Activated CD4-positive, alpha-beta memory T cell treated with anti-CD3 and anti-CD28 coated beads for 36 hours (primary cell): Measurements from ENCODE around the gene TMEM212. TPM values are rescaled to one million over a fixed set of nuclear protein-coding genes. Genes with fewer than 3 reads are reported as not detected.

Source experiments
- CTCF ChIA-PET: fragments of 350-600 bp; sonication (Branson Sonifier 250); formaldehyde crosslinking; loops from one replicate; lab custom pipeline; 2021; ENCODE audit warnings: antibody characterized with exemption, inconsistent platforms; lab: Charles Lee
- POLR2A ChIA-PET: fragments of 350-600 bp; sonication (Branson Sonifier 250); formaldehyde crosslinking; loops from one replicate; lab custom pipeline; 2021; ENCODE audit warnings: antibody characterized with exemption; lab: Charles Lee
- DNase-seq: peaks from one replicate; pipeline ENCODE4 v3.0.0-alpha.2; 2020
- H3K27ac Mint-ChIP-seq: one replicate; pipeline ENCODE4 v1.8.0; 2021; ENCODE audit warnings: mixed read lengths
- H3K27me3 Mint-ChIP-seq: one replicate; pipeline ENCODE4 v1.8.0; 2021; ENCODE audit warnings: mixed read lengths
- H3K36me3 Mint-ChIP-seq: one replicate; pipeline ENCODE4 v1.8.0; 2021; ENCODE audit warnings: mixed read lengths
- H3K4me1 Mint-ChIP-seq: one replicate; pipeline ENCODE4 v1.8.0; 2021; ENCODE audit warnings: low read depth, mixed read lengths
- H3K4me3 Mint-ChIP-seq: one replicate; pipeline ENCODE4 v1.8.0; 2021; ENCODE audit warnings: mild to moderate bottlenecking, mixed read lengths
- H3K9me3 Mint-ChIP-seq: one replicate; pipeline ENCODE4 v1.8.0; 2021; ENCODE audit warnings: mixed read lengths
- intact Hi-C: fragments of 100-400 bp; cut with micrococcal nuclease; formaldehyde crosslinking; loops from one replicate; pipeline ENCODE4 v1.15.1; 2023
- total RNA-seq, 2 experiments: library from RNA; stranded (reverse); gene quantifications; one replicate each; pipeline ENCODE4 v1.2.3, GENCODE V29; 2021

Gene TMEM212
- total RNA-seq, 2 experiments from 2014 or later: not detected

DNA sequence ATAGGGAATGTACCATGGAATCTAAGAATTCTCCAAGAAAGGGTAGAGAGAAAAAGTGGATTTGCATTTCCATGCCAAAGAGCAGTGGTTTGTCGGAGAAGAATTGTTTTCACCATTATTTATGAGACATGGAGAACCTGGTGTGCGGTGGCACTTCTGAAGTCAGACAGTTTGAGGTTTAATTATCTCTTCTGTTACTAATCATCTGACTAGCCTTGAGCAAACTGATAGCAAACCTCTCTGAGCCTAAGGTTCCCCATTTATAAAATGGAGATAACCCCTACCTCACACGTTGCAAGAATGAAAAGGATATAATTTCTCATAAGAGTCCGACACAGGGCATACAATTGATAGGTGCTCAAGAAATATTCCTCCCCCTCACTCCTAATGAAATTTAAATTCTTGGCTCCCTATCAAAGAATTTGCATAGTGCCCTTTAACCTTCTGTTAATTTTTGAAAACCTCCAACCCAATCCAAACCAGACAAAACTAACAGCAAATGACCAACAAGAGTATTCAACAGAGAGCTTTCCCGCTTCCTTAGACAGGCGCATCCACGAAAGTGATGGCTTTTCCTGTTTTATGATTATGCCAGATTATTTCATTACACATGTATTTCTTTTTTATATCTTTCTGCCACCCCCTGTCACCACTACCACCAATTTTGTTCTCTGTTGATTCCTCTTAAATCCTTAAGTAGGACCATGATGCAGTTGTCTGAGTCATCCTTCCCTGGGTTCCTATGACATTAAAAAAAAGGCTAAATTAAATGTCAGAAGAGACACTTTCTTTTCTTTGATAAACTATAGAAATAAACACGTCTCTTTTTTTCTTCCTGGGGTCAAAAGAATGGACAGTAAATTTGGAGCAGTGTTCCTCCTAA, 28.5 kb downstream of the TMEM212 start:
- H3K4me1 Mint-ChIP-seq: peaks cover 4% of the 10 kb centered on the region
- no peak overlapping the region for H3K27ac Mint-ChIP-seq
- intact Hi-C loops: no loop called here
- H3K36me3 Mint-ChIP-seq: no peaks in the 10 kb centered on the region
- ChIA-PET CTCF (no interaction called here), POLR2A (no interaction called here)
- no peak for DNase-seq
- H3K4me3 Mint-ChIP-seq: no peak overlapping the region
- H3K9me3 Mint-ChIP-seq: no peaks in the 10 kb centered on the region
- H3K27me3 Mint-ChIP-seq: peaks cover 6% of the 10 kb centered on the region

DNA sequence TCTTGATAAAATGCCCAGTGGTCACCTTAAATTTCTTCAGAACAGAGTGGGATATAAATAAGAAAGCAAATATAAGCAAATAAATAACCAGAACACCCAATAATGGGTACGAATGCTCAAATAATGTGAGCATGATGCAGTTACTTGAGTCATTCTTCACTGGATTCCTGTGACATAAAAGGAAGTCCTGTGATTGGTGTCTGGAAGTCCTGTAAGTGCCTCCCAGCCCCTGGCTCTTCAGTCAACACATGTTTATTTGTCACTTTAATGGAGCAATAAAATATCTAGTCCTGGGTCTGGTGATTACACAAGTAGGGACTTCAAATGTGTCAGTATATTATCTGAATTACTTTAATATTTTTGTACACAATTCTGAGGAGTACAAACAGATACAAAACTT, 30.4 kb downstream of the TMEM212 start:
- peaks cover 11% of the 10 kb centered on the region for H3K27me3 Mint-ChIP-seq
- ChIA-PET CTCF (no interaction called here), POLR2A (no interaction called here)
- H3K36me3 Mint-ChIP-seq: no peaks in the 10 kb centered on the region
- no peak overlapping the region for H3K27ac Mint-ChIP-seq
- DNase-seq: no peak
- H3K9me3 Mint-ChIP-seq: no peaks in the 10 kb centered on the region
- H3K4me3 Mint-ChIP-seq: no peak overlapping the region
- intact Hi-C loops: no loop called here
- peaks cover 9% of the 10 kb centered on the region for H3K4me1 Mint-ChIP-seq

DNA sequence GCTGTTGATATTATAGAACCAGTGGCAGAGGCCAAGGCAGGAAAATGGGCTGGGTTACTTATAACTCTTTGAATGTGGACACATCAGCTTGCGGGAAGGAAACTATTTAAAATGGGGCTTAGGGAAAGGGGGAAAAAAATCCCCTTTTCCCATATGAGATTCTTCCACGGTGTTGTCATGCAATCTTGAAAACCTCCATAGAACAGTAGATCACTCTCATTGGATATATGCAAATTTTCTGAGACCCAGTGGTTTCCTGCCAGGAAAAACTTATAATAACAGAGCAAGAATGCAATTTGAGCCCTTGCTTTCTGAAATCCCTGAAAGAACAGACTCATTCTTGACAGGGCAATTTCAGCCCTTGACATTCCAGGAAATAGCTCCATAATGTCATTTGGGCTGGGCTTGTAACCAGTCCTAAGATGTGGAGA, 31.1 kb downstream of the TMEM212 start:
- intact Hi-C loops: no loop called here
- peaks cover 9% of the 10 kb centered on the region for H3K4me1 Mint-ChIP-seq
- ChIA-PET CTCF (no interaction called here), POLR2A (no interaction called here)
- H3K27me3 Mint-ChIP-seq: peaks cover 13% of the 10 kb centered on the region
- no peak overlapping the region for H3K4me3 Mint-ChIP-seq
- H3K27ac Mint-ChIP-seq: no peak overlapping the region
- H3K9me3 Mint-ChIP-seq: no peaks in the 10 kb centered on the region
- no peaks in the 10 kb centered on the region for H3K36me3 Mint-ChIP-seq
- no peak for DNase-seq

DNA sequence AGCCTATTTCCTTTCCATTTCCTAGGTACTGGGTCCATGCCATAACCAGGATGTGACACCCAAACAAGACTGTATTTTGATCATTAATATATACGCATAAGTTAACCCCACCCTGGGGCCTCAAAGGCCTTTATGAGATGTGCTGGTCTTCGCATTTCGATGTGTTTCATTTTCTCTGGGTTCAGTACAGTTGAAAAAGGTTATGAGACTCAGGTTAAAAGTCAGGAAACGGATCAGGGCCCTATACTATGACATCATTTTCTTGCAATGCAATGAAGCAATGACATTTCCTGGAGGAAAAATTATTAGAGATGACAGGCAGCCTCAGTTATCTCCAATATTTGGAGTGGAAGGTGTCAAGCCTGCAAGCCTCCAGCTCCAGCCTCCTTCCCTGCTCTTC, 31.7 kb downstream of the TMEM212 start:
- ChIA-PET POLR2A (no interaction called here), CTCF (no interaction called here)
- no peaks in the 10 kb centered on the region for H3K9me3 Mint-ChIP-seq
- no peak for DNase-seq
- H3K36me3 Mint-ChIP-seq: no peaks in the 10 kb centered on the region
- no peak overlapping the region for H3K27ac Mint-ChIP-seq
- peaks cover 9% of the 10 kb centered on the region for H3K4me1 Mint-ChIP-seq
- intact Hi-C loops: no loop called here
- H3K4me3 Mint-ChIP-seq: no peak overlapping the region
- peaks cover 13% of the 10 kb centered on the region for H3K27me3 Mint-ChIP-seq

DNA sequence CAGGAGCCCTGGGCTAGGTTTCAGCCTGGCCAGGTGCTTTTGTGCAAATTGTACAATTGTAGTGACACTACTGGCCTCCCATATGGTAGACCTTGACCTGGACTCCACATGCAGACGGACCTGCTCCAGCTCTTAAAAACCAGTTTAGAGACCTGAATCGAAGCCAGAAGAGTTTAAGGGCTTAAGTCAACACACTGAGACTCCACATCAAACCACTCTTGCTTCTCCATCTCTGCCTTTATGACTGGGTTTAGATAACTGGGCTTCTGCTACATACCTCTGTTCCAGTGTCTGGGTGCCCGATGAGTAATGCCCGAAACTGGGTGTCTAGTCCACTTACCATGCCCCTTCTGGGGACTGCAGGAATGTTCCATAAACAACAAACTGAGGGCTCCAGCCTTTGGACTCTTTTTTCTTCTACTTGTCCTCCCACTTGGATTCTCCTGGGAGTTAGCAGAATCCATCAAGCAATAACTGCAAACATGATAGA, 32.8 kb downstream of the TMEM212 start:
- Mint-ChIP-seq H3K4me3 (no peak overlapping the region), H3K27me3 (peaks cover 13% of the 10 kb centered on the region), H3K9me3 (no peaks in the 10 kb centered on the region), H3K27ac (no peak overlapping the region), H3K36me3 (no peaks in the 10 kb centered on the region), H3K4me1 (peaks cover 9% of the 10 kb centered on the region)
- POLR2A ChIA-PET: no interaction called here
- no peak for DNase-seq
- CTCF ChIA-PET: no interaction called here
- intact Hi-C loops: loop anchor here (2.0 kb wide), 1 partner anchor 29 kb away; no protein-coding TSS in a partner anchor

DNA sequence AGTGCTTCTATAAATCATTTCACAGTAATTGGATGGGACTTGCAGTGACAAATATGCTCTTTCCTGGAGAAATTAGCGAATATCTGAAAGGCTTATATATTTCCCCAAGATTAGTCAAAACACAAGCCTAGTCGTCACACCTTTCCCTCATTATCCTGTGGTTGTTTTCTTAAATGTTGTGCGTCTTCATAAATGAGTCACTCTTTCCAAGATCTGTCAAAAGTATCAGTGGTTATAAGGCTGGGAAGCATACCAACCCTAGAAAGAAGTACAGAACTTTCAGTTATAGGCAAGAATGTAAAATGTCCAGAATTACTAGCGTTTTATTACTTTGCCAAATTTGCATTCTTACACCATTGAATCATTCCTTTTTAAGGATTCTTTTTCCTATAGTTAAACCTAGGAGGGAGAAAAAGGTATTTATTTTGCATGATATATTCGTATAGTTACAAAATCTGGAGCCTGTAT, 33.6 kb downstream of the TMEM212 start:
- Mint-ChIP-seq H3K27me3 (peaks cover 11% of the 10 kb centered on the region), H3K4me1 (peaks cover 9% of the 10 kb centered on the region), H3K27ac (no peak overlapping the region), H3K9me3 (no peaks in the 10 kb centered on the region), H3K4me3 (no peak overlapping the region), H3K36me3 (no peaks in the 10 kb centered on the region)
- no peak for DNase-seq
- intact Hi-C loops: loop anchor here (2.0 kb wide), 1 partner anchor 30 kb away; no protein-coding TSS in a partner anchor
- POLR2A ChIA-PET: no interaction called here
- CTCF ChIA-PET: no interaction called here

DNA sequence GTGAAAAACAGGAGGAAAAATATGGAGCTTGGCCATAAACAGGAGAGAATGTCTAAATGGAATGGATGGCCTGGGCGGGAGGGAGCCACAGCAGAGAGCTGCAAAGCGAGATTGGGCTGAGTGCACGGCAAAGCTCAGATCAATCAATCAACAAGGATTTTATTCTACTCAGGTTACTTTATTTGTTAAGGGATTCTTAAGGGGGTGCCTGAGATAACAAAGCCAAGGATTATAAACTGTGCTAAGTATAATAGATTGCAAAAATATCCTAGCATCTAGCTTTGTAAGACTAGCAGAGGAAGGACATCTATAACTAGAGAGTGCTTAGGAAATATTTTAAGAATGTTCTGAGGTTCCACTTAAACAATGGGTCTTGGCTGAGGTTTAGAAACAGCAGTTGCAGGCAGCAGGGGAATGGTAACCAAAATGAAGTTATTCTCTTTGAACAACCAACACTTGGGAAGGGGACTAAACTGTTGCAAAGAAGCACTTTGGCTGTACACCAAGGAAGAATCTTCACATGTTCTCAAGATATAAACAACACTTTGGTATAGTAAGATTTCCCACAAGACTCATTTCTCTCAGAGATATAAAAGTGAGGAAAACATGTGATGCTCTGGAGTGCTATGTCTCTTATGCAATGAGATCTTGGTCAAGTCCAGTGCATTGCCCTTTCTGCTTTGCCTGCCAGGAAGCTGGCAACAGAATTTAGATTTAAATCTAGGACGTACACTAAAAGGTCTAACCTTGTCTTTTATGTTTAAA, 35.5 kb downstream of the TMEM212 start:
- intact Hi-C loops: no loop called here
- no peak overlapping the region for H3K27ac Mint-ChIP-seq
- no peak overlapping the region for H3K4me3 Mint-ChIP-seq
- ChIA-PET POLR2A (no interaction called here), CTCF (no interaction called here)
- no peaks in the 10 kb centered on the region for H3K36me3 Mint-ChIP-seq
- peaks cover 13% of the 10 kb centered on the region for H3K27me3 Mint-ChIP-seq
- H3K9me3 Mint-ChIP-seq: no peaks in the 10 kb centered on the region
- peaks cover 9% of the 10 kb centered on the region for H3K4me1 Mint-ChIP-seq
- DNase-seq: no peak

DNA sequence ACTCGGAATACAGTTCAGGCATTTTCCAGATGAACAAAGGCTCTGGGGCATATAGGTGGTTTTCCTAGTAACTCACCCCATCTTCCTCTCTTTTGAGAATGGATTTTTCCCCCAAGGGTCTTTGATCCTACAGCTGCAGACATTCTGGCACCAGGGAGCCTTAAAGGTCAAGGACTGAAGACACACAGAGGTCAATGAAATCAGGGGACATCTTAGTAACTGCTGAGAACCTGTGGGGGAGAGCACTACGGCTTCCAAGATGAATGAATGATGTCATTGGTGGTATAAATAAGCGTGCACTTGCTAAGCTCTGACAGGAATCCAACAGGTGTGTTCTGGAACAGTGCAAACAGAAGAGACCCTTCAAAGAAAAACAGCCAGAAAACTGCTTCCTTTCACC, 36.3 kb downstream of the TMEM212 start:
- H3K27ac Mint-ChIP-seq: no peak overlapping the region
- ChIA-PET POLR2A (no interaction called here), CTCF (no interaction called here)
- intact Hi-C loops: no loop called here
- DNase-seq: no peak
- H3K4me3 Mint-ChIP-seq: no peak overlapping the region
- no peaks in the 10 kb centered on the region for H3K9me3 Mint-ChIP-seq
- H3K4me1 Mint-ChIP-seq: peaks cover 9% of the 10 kb centered on the region
- no peaks in the 10 kb centered on the region for H3K36me3 Mint-ChIP-seq
- peaks cover 13% of the 10 kb centered on the region for H3K27me3 Mint-ChIP-seq

DNA sequence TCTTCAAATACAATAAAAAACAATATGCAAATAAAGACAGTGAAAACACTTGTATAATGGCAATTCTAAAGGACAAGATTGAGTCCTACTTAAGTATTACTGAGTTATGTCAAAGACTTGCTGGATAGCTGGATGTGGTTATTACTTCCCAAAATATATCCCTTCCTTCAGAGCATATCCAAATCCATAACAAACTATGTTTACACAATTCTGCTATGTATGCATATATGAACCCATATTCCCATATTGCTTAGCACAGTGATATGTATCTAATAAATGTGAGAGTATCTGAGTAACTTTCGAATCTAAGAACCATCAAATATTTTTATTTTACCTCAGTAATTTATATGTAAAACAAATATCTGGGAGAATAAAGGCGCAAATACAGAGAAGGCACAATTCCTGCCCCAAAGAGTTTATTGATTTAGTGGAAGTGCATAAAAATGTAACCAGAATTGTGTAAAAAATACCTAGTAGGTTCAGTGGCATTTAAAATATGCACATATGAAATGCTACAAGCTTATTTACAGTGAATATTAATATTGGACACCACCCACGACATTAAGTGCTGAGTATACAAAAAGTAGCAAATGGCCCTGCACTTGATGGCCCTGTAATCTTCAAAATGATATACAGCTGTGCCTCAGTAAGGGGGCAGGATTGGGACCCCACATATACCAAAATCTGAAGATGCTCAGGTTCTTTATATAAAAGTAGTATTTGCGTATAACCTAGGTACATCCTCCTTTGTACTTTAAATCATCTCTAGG, 37.1 kb downstream of the TMEM212 start:
- peaks cover 12% of the 10 kb centered on the region for H3K27me3 Mint-ChIP-seq
- DNase-seq: no peak
- ChIA-PET POLR2A (interaction anchor here (0.6 kb wide), 1 partner anchor 389 kb away, joined by 3 read pairs; no protein-coding TSS in a partner anchor), CTCF (no interaction called here)
- intact Hi-C loops: no loop called here
- H3K4me1 Mint-ChIP-seq: peaks cover 9% of the 10 kb centered on the region
- H3K9me3 Mint-ChIP-seq: no peaks in the 10 kb centered on the region
- H3K27ac Mint-ChIP-seq: no peak overlapping the region
- no peak overlapping the region for H3K4me3 Mint-ChIP-seq
- H3K36me3 Mint-ChIP-seq: no peaks in the 10 kb centered on the region

DNA sequence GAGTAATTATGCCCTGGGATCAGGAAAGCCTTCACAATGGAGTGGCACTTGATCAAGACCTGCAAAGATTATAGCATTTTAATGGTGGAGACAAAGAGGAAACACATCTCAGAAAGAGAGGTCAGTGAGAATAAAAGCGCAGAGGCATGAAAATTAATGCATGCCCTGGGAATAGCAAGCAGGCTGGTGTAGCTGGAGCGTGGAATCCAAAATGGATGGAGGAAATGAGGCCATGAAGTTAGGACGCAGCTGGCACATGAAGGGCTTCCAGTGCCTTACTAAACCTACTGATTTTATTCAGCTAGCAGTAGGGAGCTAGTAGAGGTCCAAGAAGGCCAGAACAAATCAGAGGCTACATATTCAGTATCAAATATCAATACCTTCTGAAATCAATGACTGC, 38.1 kb downstream of the TMEM212 start:
- H3K36me3 Mint-ChIP-seq: no peaks in the 10 kb centered on the region
- CTCF ChIA-PET: no interaction called here

DNA sequence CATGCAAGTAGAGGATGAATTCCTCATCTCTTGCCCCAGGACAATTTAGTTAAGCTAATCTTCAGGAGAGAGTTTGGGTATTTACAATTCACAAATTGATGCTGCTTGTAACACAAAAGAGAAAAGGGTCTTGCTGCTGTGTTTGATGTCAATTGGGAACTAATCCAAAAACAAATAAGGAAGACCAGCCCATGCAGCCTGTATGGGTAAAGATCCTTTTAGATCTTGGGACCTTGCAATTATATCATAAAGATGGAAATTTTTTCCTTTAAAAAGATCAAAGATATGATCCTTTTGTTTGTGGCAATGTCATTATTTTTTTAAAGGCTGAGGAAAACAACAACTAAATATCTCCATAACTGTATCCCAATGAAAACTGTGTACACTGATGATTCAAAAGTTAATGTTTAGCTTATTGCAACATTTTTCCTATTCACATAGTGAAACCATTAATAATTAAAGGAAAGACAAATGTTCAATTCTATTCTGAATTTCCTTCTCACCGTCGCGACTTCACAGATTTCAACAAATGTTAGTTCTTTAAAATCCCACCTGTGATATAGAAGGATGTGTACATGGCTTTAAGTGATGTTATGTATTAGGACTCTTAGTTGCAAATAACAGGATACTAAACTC, 40.2 kb downstream of the TMEM212 start:
- ChIA-PET POLR2A (no interaction called here), CTCF (interaction anchor here (1.1 kb wide), 1 partner anchor 15 kb away, joined by 4 read pairs; no protein-coding TSS in a partner anchor)
- intact Hi-C loops: no loop called here
- no peaks in the 10 kb centered on the region for H3K36me3 Mint-ChIP-seq
- H3K4me3 Mint-ChIP-seq: no peak overlapping the region
- H3K4me1 Mint-ChIP-seq: no peaks in the 10 kb centered on the region
- peaks cover 13% of the 10 kb centered on the region for H3K27me3 Mint-ChIP-seq
- no peak for DNase-seq
- H3K9me3 Mint-ChIP-seq: no peaks in the 10 kb centered on the region
- no peak overlapping the region for H3K27ac Mint-ChIP-seq

More for the DNA sequence above, 38.1 kb downstream of the TMEM212 start:
- H3K4me3 Mint-ChIP-seq: no peak overlapping the region
- POLR2A ChIA-PET: no interaction called here
- no peak for DNase-seq
- H3K9me3 Mint-ChIP-seq: no peaks in the 10 kb centered on the region
- intact Hi-C loops: no loop called here
- no peak overlapping the region for H3K27ac Mint-ChIP-seq
- peaks cover 12% of the 10 kb centered on the region for H3K27me3 Mint-ChIP-seq
- peaks cover 6% of the 10 kb centered on the region for H3K4me1 Mint-ChIP-seq
